Measurements from ENCODE around the gene HSPE1. TPM values are rescaled to one million over a fixed set of nuclear protein-coding genes. Genes with fewer than 3 reads are reported as not detected.

HSPE1 gene
- polyA plus RNA-seq, 3 donors: 25.2 to 46.2 (median 44.9) TPM

GRCh38 chr2:197517150-197517549, 17.0 kb downstream of the HSPE1 start:
- no CpG with 5 or more reads among the region's 2 CpGs for WGBS (ENCODE audit: insufficient coverage)
- Histone ChIP-seq H3K4me2 (replicated peaks; ENCODE audit: extremely low read depth, low read length, poor library complexity, severe bottlenecking) (peak overlapping the region; percentile 91), H3K79me2 (ENCODE audit: insufficient read depth, low read length) (peaks cover 63% of the 10 kb centered on the region), H3K9ac (ENCODE audit: insufficient read depth, low read length, poor library complexity, severe bottlenecking) (peak overlapping the region; percentile 92), H3K4me3 (replicated peaks in 1 of 3; ENCODE audit: low read depth in 2 of 3, low read length in 3 of 3) (peak overlapping the region in 2 of 3 experiments; percentile 78 to 87), H3K9me3 (replicated peaks in 1 of 2; ENCODE audit: control insufficient read depth in 1 of 2, insufficient read depth in 1 of 2, low read length in 2 of 2) (no peaks in the 10 kb centered on the region), H4K20me1 (ENCODE audit: insufficient read depth, low read length) (peaks cover 48% of the 10 kb centered on the region), H3K27ac (ENCODE audit: low read depth in 1 of 2, low read length in 2 of 2) (peak overlapping the region in 1 of 2 donors; percentile 95), H3K36me3 (replicated peaks in 1 of 2; ENCODE audit: control insufficient read depth in 1 of 2, insufficient read depth in 2 of 2, low read length in 2 of 2) (peaks cover 0 to 16% of the 10 kb centered on the region in 2 donors), H3K4me1 (ENCODE audit: control insufficient read depth in 1 of 2, insufficient read depth in 2 of 2, low read length in 2 of 2) (peaks cover 15 to 27% of the 10 kb centered on the region in 2 donors), H2AFZ (ENCODE audit: insufficient read depth, low read depth, low read length, poor library complexity, severe bottlenecking) (peak overlapping the region; percentile 94), H3K27me3 (ENCODE audit: control insufficient read depth in 2 of 2, insufficient read depth in 2 of 2, low read length in 2 of 2) (no peaks in the 10 kb centered on the region)
- Mint-ChIP-seq H3K27me3 (ENCODE audit: low read depth in 3 of 3) (no peaks in the 10 kb centered on the region), H3K4me3 (peak overlapping the region; percentile 88 to 96), H3K4me1 (peaks cover 22% of the 10 kb centered on the region), H3K36me3 (peaks cover 9 to 24% of the 10 kb centered on the region in 2 donors), H3K27ac (peak overlapping the region in 3 of 7 donors; percentile 66 to 97 (median 92)), H3K9me3 (peaks cover 3 to 10% (median 5%) of the 10 kb centered on the region in 7 donors)
- no peak for DNase-seq
- intact Hi-C loops (cut with micrococcal nuclease): loop anchor here in 1 of 2 donors (5.0 to 10.0 kb wide), 2 partner anchors 85 to 188 kb away; partner anchors contain the start of gene MARS2
- TF ChIP-seq, protein P1, sequence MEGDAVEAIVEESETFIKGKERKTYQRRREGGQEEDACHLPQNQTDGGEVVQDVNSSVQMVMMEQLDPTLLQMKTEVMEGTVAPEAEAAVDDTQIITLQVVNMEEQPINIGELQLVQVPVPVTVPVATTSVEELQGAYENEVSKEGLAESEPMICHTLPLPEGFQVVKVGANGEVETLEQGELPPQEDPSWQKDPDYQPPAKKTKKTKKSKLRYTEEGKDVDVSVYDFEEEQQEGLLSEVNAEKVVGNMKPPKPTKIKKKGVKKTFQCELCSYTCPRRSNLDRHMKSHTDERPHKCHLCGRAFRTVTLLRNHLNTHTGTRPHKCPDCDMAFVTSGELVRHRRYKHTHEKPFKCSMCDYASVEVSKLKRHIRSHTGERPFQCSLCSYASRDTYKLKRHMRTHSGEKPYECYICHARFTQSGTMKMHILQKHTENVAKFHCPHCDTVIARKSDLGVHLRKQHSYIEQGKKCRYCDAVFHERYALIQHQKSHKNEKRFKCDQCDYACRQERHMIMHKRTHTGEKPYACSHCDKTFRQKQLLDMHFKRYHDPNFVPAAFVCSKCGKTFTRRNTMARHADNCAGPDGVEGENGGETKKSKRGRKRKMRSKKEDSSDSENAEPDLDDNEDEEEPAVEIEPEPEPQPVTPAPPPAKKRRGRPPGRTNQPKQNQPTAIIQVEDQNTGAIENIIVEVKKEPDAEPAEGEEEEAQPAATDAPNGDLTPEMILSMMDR (IDR thresholded peaks at IDR 0.05): no peak

GRCh38 chr2:197538412-197538811, 38.2 kb downstream of the HSPE1 start:
- no peak overlapping the region for H3K9ac ChIP-seq (ENCODE audit: insufficient read depth, low read length, poor library complexity, severe bottlenecking)
- TF ChIP-seq, protein P1 (IDR thresholded peaks at IDR 0.05): no peak
- intact Hi-C loops (cut with micrococcal nuclease): no loop called here
- peaks cover 0 to 1% (median 0%) of the 10 kb centered on the region in 3 donors for H3K27me3 Mint-ChIP-seq (ENCODE audit: low read depth in 3 of 3)
- peaks cover 73 to 95% of the 10 kb centered on the region in 2 donors for H3K36me3 ChIP-seq (replicated peaks in 1 of 2; ENCODE audit: control insufficient read depth in 1 of 2, insufficient read depth in 2 of 2, low read length in 2 of 2)
- no peak overlapping the region for H3K4me3 ChIP-seq (replicated peaks in 1 of 3; ENCODE audit: low read depth in 2 of 3, low read length in 3 of 3)
- peaks cover 2% of the 10 kb centered on the region for H3K4me1 Mint-ChIP-seq
- peaks cover 80% of the 10 kb centered on the region for H4K20me1 ChIP-seq (ENCODE audit: insufficient read depth, low read length)
- H3K4me1 ChIP-seq (ENCODE audit: control insufficient read depth in 1 of 2, insufficient read depth in 2 of 2, low read length in 2 of 2): no peaks in the 10 kb centered on the region
- H3K4me3 Mint-ChIP-seq: no peak overlapping the region
- no peak overlapping the region for H2AFZ ChIP-seq (ENCODE audit: insufficient read depth, low read depth, low read length, poor library complexity, severe bottlenecking)
- H3K9me3 ChIP-seq (replicated peaks in 1 of 2; ENCODE audit: control insufficient read depth in 1 of 2, insufficient read depth in 1 of 2, low read length in 2 of 2): no peaks in the 10 kb centered on the region
- no peak for DNase-seq
- no peaks in the 10 kb centered on the region for H3K9me3 Mint-ChIP-seq
- H3K27me3 ChIP-seq (ENCODE audit: control insufficient read depth in 2 of 2, insufficient read depth in 2 of 2, low read length in 2 of 2): no peaks in the 10 kb centered on the region
- no peak overlapping the region for H3K27ac Mint-ChIP-seq
- no peak overlapping the region for H3K27ac ChIP-seq (ENCODE audit: low read depth in 1 of 2, low read length in 2 of 2)
- peaks cover 80% of the 10 kb centered on the region for H3K79me2 ChIP-seq (ENCODE audit: insufficient read depth, low read length)
- no CpG with 5 or more reads among the region's 2 CpGs for WGBS (ENCODE audit: insufficient coverage)
- H3K36me3 Mint-ChIP-seq: peaks cover 70 to 88% of the 10 kb centered on the region in 2 donors
- H3K4me2 ChIP-seq (replicated peaks; ENCODE audit: extremely low read depth, low read length, poor library complexity, severe bottlenecking): no peak overlapping the region
